NT2/D1 (cell line): Measurements from ENCODE around the gene AQP10.

ENCODE experiments used
- SUZ12 ChIP-seq: IDR thresholded peaks from 2 replicates; pipeline ENCODE4 v1.6.1; 2011; ENCODE audit not compliant: insufficient read length, insufficient read depth; ENCODE audit errors: extremely low read depth
- YY1 ChIP-seq: IDR thresholded peaks from 2 replicates; pipeline ENCODE4 v1.6.1; 2011; ENCODE audit not compliant: insufficient read length, insufficient read depth

GRCh38 chr1:154335025-154335714 is 14.3 kb downstream of the AQP10 start:
- TF ChIP-seq YY1 (no peak), SUZ12 (no peak)
